ENCODE data around the gene BPNT1. TPM values are rescaled to one million over a fixed set of nuclear protein-coding genes. Genes with fewer than 3 reads are reported as not detected.

The BPNT1 gene
- total and polyA plus RNA-seq, 2 of the 13 experiments (the other 11 are each of a cell fraction or from before 2014, with no cell fraction given), result 35.2 to 43.9 TPM

DNA sequence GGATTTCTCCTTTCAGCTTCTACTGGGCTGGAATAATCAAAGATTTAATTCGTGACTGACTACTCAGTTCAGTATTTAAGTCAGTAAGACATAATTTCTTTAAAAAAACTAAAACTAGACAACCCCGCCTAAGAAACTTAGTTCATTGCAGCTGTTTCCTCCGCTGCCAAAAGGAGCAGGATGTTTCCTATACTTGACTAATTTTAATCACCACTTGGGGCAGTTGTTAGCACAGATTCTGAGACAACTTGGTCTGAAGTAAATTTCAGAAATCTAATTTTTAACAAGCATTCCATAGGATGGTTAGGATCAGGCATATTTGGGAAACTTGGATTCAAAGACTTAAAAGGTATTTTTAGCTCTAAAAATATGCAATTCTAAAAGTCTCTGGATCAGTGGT lies 77.3 kb downstream of the BPNT1 start:
- WGBS (ENCODE audit: low lambda C conversion rate), result 64% methylated on average over 3 of the region's 3 CpGs

More for the DNA sequence above, 77.3 kb downstream of the BPNT1 start:
- ChIA-PET CTCF (ENCODE audit: low intra/inter-chr PET ratio, low total read pairs) (no interaction called here), POLR2A (interaction anchor here (1.1 to 1.2 kb wide), 2 partner anchors 77 to 82 kb away, joined by 3 read pairs; partner anchors contain the start of genes BPNT1 and IARS2)
- Histone ChIP-seq H3K4me2 (ENCODE audit: low read depth, low read length) (no peak overlapping the region), H3K79me2 (ENCODE audit: insufficient read depth, low read length) (no peaks in the 10 kb centered on the region), H4K20me1 (ENCODE audit: insufficient read depth, low read length) (no peaks in the 10 kb centered on the region), H3K9me3 (ENCODE audit: low read length) (no peaks in the 10 kb centered on the region), H3K27ac (ENCODE audit: extremely low read length, insufficient read depth, low read length) (no peak overlapping the region), H2AFZ (ENCODE audit: low read length) (no peak overlapping the region), H3K9ac (ENCODE audit: insufficient read depth, low read depth, low read length) (no peak overlapping the region), H3K27me3 (ENCODE audit: control insufficient read depth in 1 of 2, insufficient read depth in 2 of 2, low read length in 2 of 2) (no peaks in the 10 kb centered on the region), H3K36me3 (replicated peaks in 1 of 2; ENCODE audit: control insufficient read depth in 1 of 2, insufficient read depth in 2 of 2, low read length in 2 of 2) (peaks cover 3 to 75% of the 10 kb centered on the region in 2 experiments; a peak in 4 of 5 replicates), H3K4me1 (ENCODE audit: insufficient read depth, low read length) (no peaks in the 10 kb centered on the region), H3K4me3 (replicated peaks in 1 of 3; ENCODE audit: insufficient read depth in 1 of 3, low read depth in 2 of 3, low read length in 3 of 3) (no peak overlapping the region)
- no TSS peak for BruUV-seq (replicated peaks)
- no peak for TF ChIP-seq FOXO4 (CRISPR knock-in tag; conservative IDR thresholded peaks at IDR 0.05)
- no peak for TF ChIP-seq HOXA9 (CRISPR knock-in tag; IDR thresholded peaks at IDR 0.05; ENCODE audit: borderline replicate concordance)
- TF ChIP-seq ZNF572 (CRISPR knock-in tag; IDR thresholded peaks at IDR 0.05), result no peak
- TF ChIP-seq, protein P1, sequence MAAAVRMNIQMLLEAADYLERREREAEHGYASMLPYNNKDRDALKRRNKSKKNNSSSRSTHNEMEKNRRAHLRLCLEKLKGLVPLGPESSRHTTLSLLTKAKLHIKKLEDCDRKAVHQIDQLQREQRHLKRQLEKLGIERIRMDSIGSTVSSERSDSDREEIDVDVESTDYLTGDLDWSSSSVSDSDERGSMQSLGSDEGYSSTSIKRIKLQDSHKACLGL (CRISPR knock-in tag; IDR thresholded peaks at IDR 0.05), result no peak
- TF ChIP-seq, protein P2, sequence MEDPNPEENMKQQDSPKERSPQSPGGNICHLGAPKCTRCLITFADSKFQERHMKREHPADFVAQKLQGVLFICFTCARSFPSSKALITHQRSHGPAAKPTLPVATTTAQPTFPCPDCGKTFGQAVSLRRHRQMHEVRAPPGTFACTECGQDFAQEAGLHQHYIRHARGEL (CRISPR knock-in tag; IDR thresholded peaks at IDR 0.05), result no peak
- no peak for TF ChIP-seq ZNF510 (CRISPR knock-in tag; IDR thresholded peaks at IDR 0.05; ENCODE audit: low read depth)
- DNase-seq (ENCODE audit: low spot score) (no peak), FAIRE-seq (peak; percentile 68), ATAC-seq (no peak)
- intact Hi-C loops (cut with micrococcal nuclease; ENCODE audit: unreplicated experiment), result no loop called here
- in situ Hi-C loops (cut with HindIII; ENCODE audit: extremely low pct_ligation_motif_present, low pct_unique_long_range_greater_than_20kb), result no loop called here

All from HepG2 (cell line).